Forelimb muscle (tissue), 1 donor: Measurements from ENCODE around the gene SPDYE16. TPM values are rescaled to one million over a fixed set of nuclear protein-coding genes. Genes with fewer than 3 reads are reported as not detected.
"Not testable (repeated sequence)": the region's sequence is repeated elsewhere in the genome, so short reads cannot be mapped to it uniquely, and the experiment has no call there.

Source experiments
- DNase-seq: peaks from one replicate; pipeline ENCODE4 v3.0.0-alpha.2; 2013; ENCODE audit warnings: low read depth
- polyA plus RNA-seq: library from polyadenylated mRNA; unstranded; fragments of 120-200 nt; gene quantifications from one replicate; pipeline ENCODE4 v1.2.1, GENCODE V29; 2013; ENCODE audit not compliant: insufficient read length

SPDYE16 gene
- polyA plus RNA-seq = 2.7 TPM

GRCh38 chr7:76543197-76543596, at the start of gene SPDYE16:
Gene SPDYE16, minus strand, starts transcription at chr7:76543297. Its CDS starts 1,838 bp downstream, at chr7:76541459.
- not testable (repeated sequence) for DNase-seq

- not testable (repeated sequence) for DNase-seq
These were observed 49.6 kb upstream of the SPDYE16 start for GRCh38 chr7:76592694-76593093.

GRCh38 chr7:76591602-76592304, 48.7 kb upstream of the SPDYE16 start:
- not testable (repeated sequence) for DNase-seq

GRCh38 chr7:76591033-76591432, 47.9 kb upstream of the SPDYE16 start:
- not testable (repeated sequence) for DNase-seq

GRCh38 chr7:76588586-76588985, 45.5 kb upstream of the SPDYE16 start:
- not testable (repeated sequence) for DNase-seq

- not testable (repeated sequence) for DNase-seq
These were observed 43.7 kb upstream of the SPDYE16 start for GRCh38 chr7:76586585-76587315.

GRCh38 chr7:76583636-76584281, 40.7 kb upstream of the SPDYE16 start:
- DNase-seq = peak; percentile 50

GRCh38 chr7:76582848-76583631, 39.9 kb upstream of the SPDYE16 start:
- peak; percentile 39 for DNase-seq

GRCh38 chr7:76575919-76576655, 33.0 kb upstream of the SPDYE16 start:
- not testable (repeated sequence) for DNase-seq

GRCh38 chr7:76575431-76575830, 32.3 kb upstream of the SPDYE16 start:
- DNase-seq = not testable (repeated sequence)

- DNase-seq = not testable (repeated sequence)
These were observed 29.2 kb upstream of the SPDYE16 start for GRCh38 chr7:76572296-76572695.

- not testable (repeated sequence) for DNase-seq
These were observed 27.3 kb upstream of the SPDYE16 start for GRCh38 chr7:76570324-76570775.

GRCh38 chr7:76568742-76569141, 25.6 kb upstream of the SPDYE16 start:
- not testable (repeated sequence) for DNase-seq

GRCh38 chr7:76567753-76568152, 24.7 kb upstream of the SPDYE16 start:
- DNase-seq = not testable (repeated sequence)

GRCh38 chr7:76567311-76567710, 24.2 kb upstream of the SPDYE16 start:
- DNase-seq = not testable (repeated sequence)

- DNase-seq = not testable (repeated sequence)
These were observed 21.9 kb upstream of the SPDYE16 start for GRCh38 chr7:76565001-76565400.

- DNase-seq = not testable (repeated sequence)
These were observed 18.2 kb upstream of the SPDYE16 start for GRCh38 chr7:76561342-76561741.

GRCh38 chr7:76560157-76560556, 17.1 kb upstream of the SPDYE16 start:
- DNase-seq = not testable (repeated sequence)

- DNase-seq = not testable (repeated sequence)
These were observed 16.6 kb upstream of the SPDYE16 start for GRCh38 chr7:76559685-76560084.

GRCh38 chr7:76551992-76552391, 8.9 kb upstream of the SPDYE16 start:
- not testable (repeated sequence) for DNase-seq

GRCh38 chr7:76549855-76550248, 6.8 kb upstream of the SPDYE16 start:
- DNase-seq = not testable (repeated sequence)
